ENCODE measurements around the gene CAMKV. TPM values are rescaled to one million over a fixed set of nuclear protein-coding genes. Genes with fewer than 3 reads are reported as not detected.

Gene CAMKV
- total RNA-seq, 4 donors from 2014 or later, result not detected

DNA sequence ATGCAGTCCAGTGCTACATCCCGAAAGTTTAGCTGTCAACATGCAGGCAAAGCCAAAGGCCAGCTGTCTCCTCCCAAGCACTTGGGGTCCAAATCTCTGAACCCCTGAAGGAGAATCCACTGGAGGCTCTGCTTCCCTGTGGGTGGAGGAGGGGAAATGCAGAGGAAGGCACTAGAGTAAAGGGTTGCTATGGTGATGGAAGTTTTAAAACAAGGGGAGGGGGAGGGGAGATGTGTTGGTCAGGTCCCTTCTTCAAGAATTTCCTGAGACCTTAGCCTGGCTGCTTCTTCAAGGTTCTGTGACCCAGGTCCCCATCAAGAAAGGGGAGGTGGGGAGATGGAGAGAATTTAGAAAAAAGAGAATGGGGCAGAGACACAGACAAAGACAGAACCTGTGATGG, 2.3 kb downstream of the CAMKV start:
- DNase-seq (ENCODE audit: low spot score) (no peak), ATAC-seq (ENCODE audit: low FRiP score) (no peak)
- TF ChIP-seq, protein P1, sequence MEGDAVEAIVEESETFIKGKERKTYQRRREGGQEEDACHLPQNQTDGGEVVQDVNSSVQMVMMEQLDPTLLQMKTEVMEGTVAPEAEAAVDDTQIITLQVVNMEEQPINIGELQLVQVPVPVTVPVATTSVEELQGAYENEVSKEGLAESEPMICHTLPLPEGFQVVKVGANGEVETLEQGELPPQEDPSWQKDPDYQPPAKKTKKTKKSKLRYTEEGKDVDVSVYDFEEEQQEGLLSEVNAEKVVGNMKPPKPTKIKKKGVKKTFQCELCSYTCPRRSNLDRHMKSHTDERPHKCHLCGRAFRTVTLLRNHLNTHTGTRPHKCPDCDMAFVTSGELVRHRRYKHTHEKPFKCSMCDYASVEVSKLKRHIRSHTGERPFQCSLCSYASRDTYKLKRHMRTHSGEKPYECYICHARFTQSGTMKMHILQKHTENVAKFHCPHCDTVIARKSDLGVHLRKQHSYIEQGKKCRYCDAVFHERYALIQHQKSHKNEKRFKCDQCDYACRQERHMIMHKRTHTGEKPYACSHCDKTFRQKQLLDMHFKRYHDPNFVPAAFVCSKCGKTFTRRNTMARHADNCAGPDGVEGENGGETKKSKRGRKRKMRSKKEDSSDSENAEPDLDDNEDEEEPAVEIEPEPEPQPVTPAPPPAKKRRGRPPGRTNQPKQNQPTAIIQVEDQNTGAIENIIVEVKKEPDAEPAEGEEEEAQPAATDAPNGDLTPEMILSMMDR (IDR thresholded peaks at IDR 0.05), result no peak

DNA sequence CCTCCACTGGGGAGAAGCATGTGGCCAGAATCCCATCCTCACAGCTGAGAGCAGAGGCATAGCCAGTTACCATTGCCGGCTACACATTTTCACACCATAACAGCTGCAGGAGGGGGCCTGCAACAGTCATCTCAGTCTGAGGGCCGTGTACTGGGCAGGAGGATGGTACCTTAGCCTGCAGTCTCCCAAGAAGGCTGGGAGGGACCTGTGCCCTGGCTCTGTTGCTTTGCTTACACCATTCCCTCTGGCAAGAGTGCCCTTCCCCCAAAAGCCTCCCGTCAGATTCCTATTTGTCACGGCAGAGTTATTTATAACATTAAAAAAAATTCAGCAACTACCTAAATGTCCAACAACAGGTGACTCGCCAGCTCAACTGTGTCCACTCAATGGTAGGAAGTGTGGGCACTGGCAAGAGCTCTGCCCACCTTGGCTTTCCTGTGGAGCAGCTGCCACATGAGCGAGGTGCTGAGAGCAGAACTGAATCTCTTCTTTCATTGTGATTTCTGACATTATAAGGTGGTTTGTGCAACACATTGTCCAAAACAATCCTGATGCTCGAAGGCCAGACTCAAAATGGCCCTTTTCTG, 4.4 kb downstream of the CAMKV start:
- DNase-seq (ENCODE audit: low spot score) (no peak), ATAC-seq (ENCODE audit: low FRiP score) (no peak)
- TF ChIP-seq, protein P1 (IDR thresholded peaks at IDR 0.05), result no peak

DNA sequence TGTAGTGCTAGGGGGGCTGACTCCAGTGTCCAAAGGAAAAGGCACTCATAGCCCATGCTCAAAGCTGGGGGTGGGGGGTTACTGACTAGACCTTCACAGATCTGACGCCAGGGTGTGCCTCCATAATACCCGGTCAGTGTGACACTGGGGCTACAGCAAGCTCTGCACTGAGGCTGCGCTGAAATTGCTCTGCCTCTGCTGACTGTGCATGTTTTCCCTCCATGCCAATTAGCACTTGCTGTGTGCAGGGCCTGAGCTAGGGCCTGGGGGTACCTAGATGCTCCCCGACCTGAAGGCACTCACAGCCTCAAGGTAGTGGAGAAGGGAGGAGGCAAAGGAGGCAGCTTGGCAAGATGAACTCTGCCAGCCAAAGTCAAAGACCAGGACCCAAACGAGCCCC, 5.2 kb downstream of the CAMKV start:
- TF ChIP-seq, protein P1 (IDR thresholded peaks at IDR 0.05), result no peak
- no peak for DNase-seq (ENCODE audit: low spot score)
- no peak for ATAC-seq (ENCODE audit: low FRiP score)

DNA sequence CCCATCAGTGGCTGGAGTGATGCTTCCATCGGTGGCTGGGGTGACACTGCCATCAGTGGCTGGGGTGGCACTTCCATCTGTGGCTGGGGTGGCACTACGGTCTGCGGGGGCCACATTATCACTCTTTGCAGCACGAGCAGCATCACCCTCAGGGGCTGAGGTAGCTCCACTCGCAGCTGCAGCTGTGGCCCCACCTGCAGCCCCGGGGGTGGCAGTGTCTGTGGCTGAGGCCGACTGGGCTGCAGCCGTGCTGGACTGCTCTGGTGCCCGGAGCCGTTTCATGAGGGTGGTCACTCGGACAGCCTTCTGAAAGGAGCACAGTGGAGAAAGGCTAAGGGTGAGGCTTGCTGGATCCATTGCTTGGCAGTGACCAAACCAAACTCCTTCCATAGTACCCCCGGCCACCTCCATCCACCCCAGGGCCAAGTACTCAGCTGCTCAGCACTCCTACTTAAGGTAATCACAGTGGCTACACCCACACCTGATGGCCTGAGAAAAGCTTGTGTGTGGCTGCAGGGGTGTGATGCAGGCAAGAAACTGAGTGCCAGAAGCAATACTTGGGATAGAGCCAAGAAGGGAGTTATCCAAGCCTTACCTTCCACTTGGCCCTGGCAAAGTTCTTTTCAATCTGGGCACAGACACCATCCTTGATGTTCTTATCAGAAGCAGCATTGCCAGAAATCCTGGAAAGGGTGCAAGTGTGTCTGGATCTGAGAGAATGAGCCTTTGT, 10.0 kb downstream of the CAMKV start:
- DNase-seq (ENCODE audit: low spot score) (no peak), ATAC-seq (ENCODE audit: low FRiP score) (no peak)

DNA sequence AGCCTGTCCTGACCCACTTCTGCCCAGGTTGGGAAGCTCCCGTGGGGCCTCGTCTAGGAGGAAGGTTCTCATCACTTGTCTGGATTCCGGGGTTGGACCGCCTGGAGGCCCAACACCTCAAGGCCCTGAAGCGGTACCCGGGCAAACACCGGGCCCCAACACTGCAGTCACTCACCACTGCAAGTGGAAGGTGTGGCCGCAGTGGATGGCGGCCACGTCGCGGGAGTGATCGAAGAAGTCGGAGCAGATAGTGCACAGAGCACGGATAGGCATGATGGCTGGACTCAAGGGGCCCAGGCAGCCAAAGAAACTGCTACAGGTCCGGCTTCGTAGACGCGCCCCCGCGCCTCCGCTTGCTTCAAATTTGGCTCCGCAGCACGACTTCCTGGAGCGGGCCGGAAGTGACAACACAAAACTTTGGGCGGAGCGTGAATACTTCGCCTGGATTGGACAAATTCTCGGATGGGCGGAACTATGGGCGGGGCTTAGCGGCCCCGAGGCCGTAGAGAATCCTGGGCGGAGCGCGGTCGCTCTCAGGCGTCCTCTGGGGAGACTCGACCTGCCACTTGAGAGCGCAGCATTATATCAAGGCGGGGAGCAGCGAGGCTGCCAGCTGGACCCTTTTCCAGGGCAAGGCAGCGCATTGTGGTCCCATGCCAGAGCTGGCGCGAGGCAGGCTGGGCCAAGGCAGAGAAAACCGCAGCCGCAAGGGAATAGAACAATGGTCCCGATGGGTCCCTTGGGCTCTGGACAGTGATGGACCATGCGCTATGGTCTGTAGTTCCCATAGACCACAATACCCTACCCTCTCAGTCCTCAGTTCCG, 13.3 kb downstream of the CAMKV start, which contains the start of gene TRAIP:
Gene TRAIP (minus strand): TSS at position 384 of the 825 bp plus-strand sequence. CDS start 111 bp downstream, at position 273.
- ATAC-seq (ENCODE audit: low FRiP score) (peak; percentile 94), DNase-seq (ENCODE audit: low spot score) (peak; percentile 74)
- TF ChIP-seq, protein P1 (IDR thresholded peaks at IDR 0.05), result no peak

More for the DNA sequence above, 10.0 kb downstream of the CAMKV start:
- TF ChIP-seq, protein P1 (IDR thresholded peaks at IDR 0.05), result no peak

DNA sequence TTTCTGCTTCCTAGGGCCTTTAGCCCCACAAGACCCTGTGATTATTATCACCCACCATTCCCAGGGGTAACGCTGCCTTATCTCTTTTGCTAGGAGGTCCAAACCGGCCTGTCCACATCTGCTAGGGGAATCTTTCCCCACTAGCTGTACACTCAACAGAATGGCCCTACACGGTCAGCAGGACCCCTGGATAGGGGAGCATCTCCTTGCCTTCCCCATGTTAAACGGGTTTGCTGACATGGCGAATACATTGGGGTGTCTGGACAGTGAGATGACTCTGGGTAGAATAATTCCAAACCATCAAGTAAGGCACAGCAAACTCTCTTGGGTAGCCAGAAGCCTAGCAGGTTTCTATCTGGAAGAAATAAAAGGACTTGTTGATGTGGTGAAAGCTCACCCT, 14.0 kb downstream of the CAMKV start:
- no peak for DNase-seq (ENCODE audit: low spot score)
- no peak for ATAC-seq (ENCODE audit: low FRiP score)
- TF ChIP-seq, protein P1 (IDR thresholded peaks at IDR 0.05), result no peak

All from omental fat pad (tissue), 4 donors.